ENCODE data around the gene P2RX1.

P2RX1 gene

DNA sequence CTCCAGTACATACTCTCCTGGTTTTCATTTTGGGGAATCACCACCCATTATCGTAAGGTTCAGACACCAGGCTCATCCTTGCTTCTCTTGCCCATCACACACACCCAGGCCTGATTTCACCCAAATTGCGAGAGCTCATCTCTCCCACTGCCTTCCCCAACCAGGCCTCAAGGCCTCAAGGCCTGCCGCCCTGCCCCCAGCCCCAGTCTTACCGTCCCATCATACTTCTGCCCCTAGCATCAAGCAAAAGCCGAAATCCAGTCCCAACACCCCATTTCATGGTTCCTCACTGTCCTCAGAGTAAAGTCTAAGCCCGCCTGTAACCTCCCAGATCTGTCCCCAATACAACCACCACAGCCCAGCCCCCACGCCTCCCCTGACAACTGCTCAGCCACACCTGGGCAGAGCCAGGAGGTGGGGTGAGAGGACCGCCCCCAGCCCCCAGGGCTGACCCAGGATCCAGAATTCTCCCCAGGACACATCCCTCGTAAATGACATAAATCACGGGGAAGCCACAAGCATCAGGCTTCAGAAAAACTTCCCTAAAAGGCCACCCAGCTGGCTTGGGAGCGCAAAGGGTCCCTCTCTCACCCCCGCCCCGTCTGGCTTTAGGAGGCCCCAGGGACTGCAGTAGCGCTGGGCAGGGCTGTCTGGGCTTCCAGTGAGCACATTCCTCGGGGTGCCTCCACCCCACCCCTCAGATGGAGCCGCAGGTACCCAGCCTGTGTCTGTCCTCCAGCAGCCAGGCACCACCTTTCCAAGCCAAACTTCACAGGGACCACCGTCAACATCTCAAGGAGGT lies 9.6 kb upstream of the P2RX1 start:
- FAIRE-seq, result no peak
- DNase-seq (ENCODE audit: insufficient read length, low spot score), result no peak

DNA sequence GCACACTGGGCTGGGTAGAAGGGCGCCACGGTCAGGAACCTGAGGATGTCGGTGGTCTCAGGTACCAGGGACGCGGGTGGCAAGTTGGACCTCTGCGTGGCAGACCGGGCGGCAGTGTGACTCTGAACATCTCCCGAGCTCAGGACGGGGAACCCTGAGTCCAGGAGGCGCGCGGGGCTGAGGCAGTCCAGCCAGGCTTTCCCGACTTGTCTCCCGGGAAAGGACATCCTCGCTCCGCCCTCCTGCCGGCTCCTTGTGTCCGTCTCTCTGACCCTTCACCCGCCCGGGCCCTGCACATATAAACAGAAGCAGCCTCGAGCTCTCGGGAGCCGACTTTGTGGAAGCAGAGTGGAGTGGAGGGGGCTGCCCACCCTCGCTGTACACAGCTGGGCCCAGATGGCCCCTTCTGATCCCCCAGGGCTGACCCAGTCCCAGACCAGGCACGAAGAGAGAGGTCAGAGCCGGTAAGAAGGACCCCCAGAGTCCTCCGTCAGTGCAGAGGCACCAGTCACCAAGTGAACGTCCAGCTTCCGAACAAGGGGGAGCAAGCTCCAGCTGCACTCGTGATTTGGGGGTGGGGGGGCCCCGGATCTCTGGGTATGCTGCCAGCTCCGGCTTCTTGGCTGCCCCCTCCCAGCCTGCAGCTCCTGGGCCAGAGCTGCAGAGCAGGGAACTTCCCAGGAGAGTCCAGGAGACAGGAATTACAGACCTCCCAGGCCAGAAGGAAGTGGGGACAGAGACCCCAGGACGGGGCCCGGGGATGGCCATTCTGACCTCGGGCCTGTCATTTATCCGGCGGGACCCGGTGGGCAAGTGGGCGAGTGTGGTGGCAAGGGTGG lies 8.5 kb upstream of the P2RX1 start:
- FAIRE-seq, result no peak
- DNase-seq (ENCODE audit: insufficient read length, low spot score), result no peak

- FAIRE-seq, result no peak
- no peak for DNase-seq (ENCODE audit: insufficient read length, low spot score)
Observed at GRCh38 chr17:3923466-3924190, 7.4 kb upstream of the P2RX1 start.

DNA sequence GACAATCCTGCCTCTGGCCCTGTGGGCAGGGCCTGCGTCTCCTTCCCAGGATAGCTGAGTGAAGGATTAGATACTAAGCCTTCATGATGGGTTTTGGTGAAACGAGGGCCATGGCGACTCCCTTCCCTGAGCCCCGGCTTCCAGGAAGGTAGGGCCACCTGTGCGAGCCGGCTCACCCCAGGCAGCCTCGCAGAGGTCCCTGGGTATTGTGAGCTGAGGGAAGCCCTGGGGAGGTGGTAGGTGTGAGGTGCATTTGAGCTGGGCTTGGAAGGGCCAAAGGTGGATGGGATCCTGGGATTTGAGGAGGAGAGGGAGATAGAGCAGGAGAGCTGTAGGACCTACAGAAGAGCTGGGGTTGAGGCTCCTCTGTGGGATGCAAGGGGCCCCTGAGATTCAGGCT lies 6.5 kb upstream of the P2RX1 start:
- DNase-seq (ENCODE audit: insufficient read length, low spot score), result no peak
- no peak for FAIRE-seq

GRCh38 chr17:3921502-3922319 lies 5.4 kb upstream of the P2RX1 start:
- FAIRE-seq (no peak), DNase-seq (ENCODE audit: insufficient read length, low spot score) (no peak)

GRCh38 chr17:3921006-3921405 lies 4.7 kb upstream of the P2RX1 start:
- DNase-seq (ENCODE audit: insufficient read length, low spot score) (no peak), FAIRE-seq (peak; percentile 59)

DNA sequence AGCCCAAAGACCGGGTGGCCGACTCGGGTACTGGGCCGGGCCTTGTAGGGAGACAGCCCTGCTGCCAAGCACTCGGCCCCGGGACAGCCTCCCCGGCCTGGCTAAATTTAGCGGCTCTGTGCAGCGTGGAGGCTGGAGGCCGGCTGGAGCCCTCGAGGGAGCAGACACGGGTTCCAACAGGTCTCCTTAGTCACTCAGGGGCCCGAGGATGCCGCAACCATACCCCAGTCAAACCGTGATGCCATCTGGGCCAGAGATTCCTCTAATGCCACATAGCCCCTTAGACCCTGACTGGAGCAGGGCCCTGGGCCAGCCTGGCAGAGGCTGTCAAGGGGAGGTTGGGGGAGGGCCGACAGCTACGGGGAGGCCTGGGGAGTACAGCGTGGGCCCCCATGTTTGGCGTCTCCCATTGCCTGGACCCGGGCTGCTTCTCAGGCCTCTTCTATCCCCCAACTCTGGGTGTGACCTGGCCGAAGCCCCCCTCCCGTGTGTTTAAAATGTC lies 2.9 kb upstream of the P2RX1 start:
- no peak for DNase-seq (ENCODE audit: insufficient read length, low spot score)
- no peak for FAIRE-seq

- no peak for DNase-seq (ENCODE audit: insufficient read length, low spot score)
- FAIRE-seq, result peak; percentile 74
Observed at GRCh38 chr17:3918372-3919122, 2.3 kb upstream of the P2RX1 start.

DNA sequence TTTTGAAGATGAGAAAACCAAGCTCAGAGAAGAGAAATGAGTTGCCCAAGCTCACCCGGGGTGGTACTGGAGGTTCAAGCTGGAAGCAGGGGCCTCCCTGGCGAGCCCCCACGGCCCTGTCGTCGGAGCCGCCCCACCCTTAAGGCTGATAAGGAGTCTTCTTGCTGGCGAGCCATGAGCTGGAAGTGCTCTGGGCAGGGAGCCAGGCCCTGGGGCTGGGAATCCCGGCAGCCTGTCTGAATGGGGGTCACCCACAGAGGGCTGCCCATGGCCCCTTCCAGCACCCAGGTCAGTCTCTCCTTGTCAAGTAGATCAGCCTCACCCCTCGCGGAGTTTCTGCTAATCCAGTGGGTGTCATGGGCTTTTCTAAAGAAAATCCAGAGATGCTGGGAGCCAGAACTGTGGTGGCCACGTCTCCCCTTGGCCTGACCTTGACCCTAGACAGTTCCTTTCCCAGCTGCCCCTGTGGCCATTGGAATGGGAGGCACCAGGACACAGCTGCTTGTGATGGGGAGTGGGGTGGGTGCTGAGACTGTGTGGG lies 1.2 kb upstream of the P2RX1 start:
- DNase-seq (ENCODE audit: insufficient read length, low spot score), result peak; percentile 73
- FAIRE-seq, result no peak

DNA sequence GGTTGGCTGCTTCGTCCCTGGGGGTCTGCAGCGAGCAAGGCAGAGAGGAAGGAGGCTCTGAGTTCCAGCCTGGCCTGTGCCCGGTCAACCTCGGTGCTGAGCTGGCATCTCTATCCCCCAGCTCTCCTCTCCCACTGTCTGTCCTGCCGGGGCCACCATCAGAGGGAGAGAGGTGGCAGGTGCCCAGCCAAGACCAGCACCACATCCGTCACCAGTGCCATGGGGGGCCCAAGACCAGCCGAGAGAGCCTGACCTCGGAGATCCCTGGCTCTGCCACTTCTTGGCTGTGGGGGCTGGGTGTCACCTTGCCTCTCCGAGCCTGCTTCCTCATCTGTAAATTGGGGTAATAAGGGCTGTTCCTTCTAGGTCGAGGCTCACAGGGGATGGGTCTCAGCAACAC lies 560 bp upstream of the P2RX1 start:
- FAIRE-seq (no peak), DNase-seq (ENCODE audit: insufficient read length, low spot score) (no peak)

DNA sequence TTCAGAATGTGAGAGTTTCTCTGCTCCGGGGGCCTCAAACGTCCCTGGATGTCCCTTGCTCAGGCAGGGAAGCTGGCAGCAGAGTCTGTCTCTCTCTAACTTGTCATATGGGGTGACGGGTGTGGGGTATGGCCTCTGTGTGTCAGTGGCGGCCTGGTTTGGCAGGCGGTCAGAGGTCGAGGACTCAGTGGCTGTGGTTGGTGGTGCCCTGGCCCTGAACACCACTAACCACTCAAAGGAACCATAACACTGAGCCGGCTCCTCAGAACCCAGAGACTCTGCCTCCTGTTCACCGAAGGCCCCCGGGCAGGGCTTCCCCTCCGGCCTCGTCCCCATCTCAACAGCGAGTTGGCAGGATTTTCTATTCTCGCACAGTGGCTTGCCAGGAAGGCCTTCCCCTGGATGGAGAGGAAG lies 677 bp downstream of the P2RX1 start:
- FAIRE-seq, result no peak
- DNase-seq (ENCODE audit: insufficient read length, low spot score), result no peak

DNA sequence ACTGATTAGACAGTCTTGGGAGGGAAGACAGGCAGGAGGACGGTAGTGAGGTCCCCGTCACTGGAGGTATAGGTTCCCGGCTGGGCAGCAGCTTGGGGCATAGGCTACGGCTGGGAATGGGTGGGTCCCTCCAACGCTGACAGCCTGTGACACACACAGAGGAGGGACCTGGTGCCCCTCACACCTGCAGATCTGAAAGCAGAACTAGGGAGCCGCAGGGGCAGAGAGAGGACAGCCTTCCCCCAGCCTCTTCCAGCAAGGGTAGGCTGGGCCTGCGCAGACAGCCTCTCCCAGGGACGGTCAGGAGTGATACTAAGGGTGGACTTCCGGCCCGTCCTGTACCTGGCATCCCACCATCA lies 2.0 kb downstream of the P2RX1 start:
- FAIRE-seq (no peak), DNase-seq (ENCODE audit: insufficient read length, low spot score) (no peak)

DNA sequence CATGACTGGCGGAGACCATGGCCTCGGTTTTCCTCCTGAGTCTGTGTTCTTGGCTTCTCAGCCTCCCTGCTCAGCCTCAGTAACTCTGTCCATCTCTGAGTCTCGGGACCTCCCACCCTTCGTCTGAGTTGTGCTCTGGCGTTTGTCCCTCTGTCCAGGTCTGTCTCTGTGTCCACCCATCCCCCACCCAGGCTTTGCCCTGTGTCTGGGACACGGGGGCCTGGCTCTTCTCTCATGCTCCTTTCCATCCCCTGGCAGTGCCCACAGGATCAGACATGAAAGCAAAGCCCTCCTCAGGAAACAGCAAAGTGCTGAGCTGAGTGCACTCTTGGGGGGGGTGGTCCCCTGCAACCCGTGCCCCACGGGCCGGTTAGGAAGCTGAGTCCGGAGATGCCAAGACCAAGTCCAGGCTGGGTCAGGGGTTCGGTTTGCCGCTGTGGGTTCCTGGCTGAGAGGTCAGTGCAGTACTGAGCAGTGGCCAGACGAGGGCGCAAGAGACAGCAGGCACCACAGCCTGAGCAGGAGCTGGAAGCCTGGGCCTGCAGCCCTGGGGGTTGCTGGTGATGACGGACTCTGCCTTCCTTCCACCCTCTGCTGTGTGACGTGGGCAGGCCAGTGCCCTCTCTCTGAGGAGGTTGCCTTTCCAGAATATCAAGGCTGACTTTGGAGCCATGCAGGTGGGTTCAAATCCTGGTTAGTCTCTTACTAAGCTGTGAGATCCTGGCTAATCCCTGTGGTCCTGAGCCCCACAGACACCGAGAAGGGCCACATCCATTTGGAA lies 2.5 kb downstream of the P2RX1 start:
- FAIRE-seq (peak; percentile 87), DNase-seq (ENCODE audit: insufficient read length, low spot score) (peak; percentile 93)

- no peak for FAIRE-seq
- DNase-seq (ENCODE audit: insufficient read length, low spot score), result no peak
Observed at GRCh38 chr17:3912827-3913226, 3.4 kb downstream of the P2RX1 start.

- FAIRE-seq (no peak), DNase-seq (ENCODE audit: insufficient read length, low spot score) (no peak)
Observed at GRCh38 chr17:3911271-3912053, 4.8 kb downstream of the P2RX1 start.

DNA sequence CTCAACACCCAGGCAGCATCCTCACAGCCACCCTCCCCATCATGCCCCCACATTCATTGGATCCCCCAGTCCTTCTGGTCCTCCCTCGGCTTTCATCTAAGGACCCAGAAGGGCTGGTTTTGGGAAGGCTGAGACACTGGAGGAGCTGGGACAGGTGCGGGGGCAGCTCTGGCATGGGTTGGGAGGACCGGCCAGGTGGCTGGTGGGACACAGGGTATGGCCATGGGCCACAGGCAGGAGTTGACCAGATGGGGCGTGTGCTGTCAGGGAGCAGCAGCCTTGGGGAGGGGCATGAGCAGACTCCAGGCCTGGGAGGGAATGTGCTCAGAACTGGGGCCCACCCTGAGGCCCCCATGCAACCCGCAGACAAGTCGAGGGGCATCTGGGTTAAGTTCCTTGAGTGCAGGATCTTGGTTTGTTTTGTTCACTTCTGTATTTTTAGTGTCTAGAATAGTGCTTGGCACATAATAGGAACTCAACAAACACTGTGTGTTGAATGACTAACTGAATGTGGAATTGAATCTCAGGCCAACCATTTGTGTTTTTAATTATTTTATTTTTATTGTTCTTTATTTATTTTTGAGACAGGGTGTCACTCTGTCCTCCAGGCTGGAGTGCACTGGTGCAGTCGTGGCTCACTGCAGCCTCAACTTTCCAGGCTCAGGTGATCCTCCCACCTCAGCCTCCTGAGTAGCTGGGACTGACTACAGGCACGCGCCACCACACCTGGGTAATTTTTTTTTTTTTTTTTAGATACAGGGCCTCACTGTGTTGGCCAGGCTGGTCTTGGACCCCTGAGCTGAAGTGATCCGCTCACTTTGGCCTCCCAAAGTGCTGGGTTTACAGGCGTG lies 5.6 kb downstream of the P2RX1 start:
- FAIRE-seq, result peak; percentile 9

GRCh38 chr17:3909257-3909656 lies 7.0 kb downstream of the P2RX1 start:
- FAIRE-seq (no peak), DNase-seq (ENCODE audit: insufficient read length, low spot score) (no peak)

More for the DNA sequence above, 5.6 kb downstream of the P2RX1 start:
- DNase-seq (ENCODE audit: insufficient read length, low spot score), result no peak

All from HTR-8/SVneo (cell line).